Endothelial cell of hepatic sinusoid (primary cell): ENCODE data around the gene PMIS2.

Experiments used
- in situ Hi-C: cut with HindIII; loops from 2 replicates; pipeline ENCODE4 v1.10.0; 2017; ENCODE audit warnings: low sequenced_read_pairs

Gene PMIS2

GRCh38 chr19:35623327-35624010, 37.5 kb downstream of the PMIS2 start:
- in situ Hi-C loops: no loop called here

- in situ Hi-C loops: no loop called here
Observed at GRCh38 chr19:35628264-35628564, 42.2 kb downstream of the PMIS2 start.

GRCh38 chr19:35628565-35629331, 42.8 kb downstream of the PMIS2 start, which contains the start of gene RBM42:
TSS of gene RBM42 (plus strand) at chr19:35629036. CDS start at chr19:35629154, 118 bp downstream.
- in situ Hi-C loops: no loop called here

GRCh38 chr19:35629332-35629633, 43.3 kb downstream of the PMIS2 start:
- in situ Hi-C loops: no loop called here

GRCh38 chr19:35633727-35634440, 47.9 kb downstream of the PMIS2 start:
- in situ Hi-C loops: no loop called here

- in situ Hi-C loops: loop anchor here (5.0 kb wide), 1 partner anchor 89 kb away; the partner anchor contains the start of gene TMEM147
Observed at GRCh38 chr19:35636651-35637050, 50.7 kb downstream of the PMIS2 start.
